GM12874 (cell line): ENCODE results near the gene NEDD4L.

Experiments
- TF ChIP-seq, protein P1 (sequence below): IDR thresholded peaks from 2 replicates; pipeline ENCODE4 v1.5.1; 2011; ENCODE audit warnings: low read depth, mild to moderate bottlenecking, control low read depth, low read length, moderate library complexity; ENCODE audit not compliant: insufficient read depth

Gene NEDD4L

DNA sequence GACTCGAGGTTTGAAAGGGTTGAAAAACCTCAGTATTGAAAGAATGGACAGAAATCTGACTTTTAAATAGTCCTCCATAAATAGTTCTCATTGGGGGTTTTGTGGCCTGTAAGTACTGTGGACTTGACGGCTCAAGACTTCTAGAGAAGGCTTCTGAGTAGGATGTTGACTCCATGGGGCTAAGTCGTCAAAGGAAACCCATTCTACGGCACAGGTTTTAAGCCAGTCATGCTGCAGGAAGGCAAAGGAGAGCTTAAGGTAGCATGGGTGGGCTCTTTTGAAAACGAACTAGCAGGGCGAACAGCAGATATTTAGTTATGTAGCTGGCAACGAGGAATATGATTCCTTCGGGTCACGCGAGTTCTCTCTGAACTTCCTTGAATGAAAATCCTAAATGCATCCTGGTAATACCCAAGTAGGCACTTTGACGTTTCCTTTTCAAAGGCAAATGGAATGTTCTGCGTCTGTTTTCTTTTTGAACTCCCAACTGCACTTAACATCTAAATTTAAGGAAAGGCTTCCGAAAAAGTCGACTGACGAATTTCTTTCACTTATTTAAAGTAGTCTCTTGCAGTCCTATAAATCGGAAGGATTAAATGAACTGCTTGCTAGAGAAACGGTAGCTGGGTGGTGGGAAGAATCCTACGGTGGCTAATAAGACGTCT, 1.1 kb upstream of the NEDD4L start:
- TF ChIP-seq, protein P1, sequence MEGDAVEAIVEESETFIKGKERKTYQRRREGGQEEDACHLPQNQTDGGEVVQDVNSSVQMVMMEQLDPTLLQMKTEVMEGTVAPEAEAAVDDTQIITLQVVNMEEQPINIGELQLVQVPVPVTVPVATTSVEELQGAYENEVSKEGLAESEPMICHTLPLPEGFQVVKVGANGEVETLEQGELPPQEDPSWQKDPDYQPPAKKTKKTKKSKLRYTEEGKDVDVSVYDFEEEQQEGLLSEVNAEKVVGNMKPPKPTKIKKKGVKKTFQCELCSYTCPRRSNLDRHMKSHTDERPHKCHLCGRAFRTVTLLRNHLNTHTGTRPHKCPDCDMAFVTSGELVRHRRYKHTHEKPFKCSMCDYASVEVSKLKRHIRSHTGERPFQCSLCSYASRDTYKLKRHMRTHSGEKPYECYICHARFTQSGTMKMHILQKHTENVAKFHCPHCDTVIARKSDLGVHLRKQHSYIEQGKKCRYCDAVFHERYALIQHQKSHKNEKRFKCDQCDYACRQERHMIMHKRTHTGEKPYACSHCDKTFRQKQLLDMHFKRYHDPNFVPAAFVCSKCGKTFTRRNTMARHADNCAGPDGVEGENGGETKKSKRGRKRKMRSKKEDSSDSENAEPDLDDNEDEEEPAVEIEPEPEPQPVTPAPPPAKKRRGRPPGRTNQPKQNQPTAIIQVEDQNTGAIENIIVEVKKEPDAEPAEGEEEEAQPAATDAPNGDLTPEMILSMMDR: no peak

DNA sequence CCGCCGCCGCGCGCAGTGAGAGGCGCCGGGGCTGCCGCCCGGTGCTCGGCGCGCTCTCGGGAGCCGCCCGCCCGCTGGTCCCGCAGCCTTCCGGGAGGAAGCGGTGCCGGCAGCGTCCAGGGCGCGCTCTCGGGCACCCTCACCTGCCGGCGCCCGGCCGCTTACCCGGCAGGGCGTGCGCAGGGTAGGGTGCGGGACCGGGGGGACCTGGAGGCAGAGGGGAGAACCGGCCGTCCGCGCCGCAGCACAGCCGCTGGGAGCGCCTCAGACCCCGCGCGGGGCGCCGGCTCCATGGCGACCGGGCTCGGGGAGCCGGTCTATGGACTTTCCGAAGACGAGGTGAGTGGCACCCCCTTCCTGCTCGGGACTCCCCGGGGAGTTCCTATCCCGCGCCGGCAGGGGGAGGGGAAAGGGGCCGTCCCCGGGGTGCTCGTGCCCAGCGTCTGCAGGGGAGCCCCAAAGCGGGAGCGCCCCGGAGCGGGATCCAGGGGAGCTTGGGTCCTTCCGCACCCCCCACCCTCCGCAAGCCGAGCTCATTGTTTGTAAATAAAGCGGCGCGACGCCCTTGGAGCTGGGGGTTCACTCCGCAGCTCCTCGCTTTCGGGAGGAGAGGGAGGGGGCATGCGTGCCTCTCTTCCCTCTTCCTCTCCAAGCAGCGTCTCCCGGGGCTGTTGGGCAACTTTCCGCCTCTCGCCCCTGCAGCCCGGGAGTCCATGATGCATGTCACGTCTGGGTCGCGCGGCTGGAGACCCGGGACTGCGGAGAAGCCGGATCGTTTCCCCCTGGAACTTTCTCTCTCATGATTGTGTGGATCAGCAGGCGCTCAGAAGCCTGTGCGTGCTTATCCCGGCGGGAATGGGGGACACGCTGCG, 580 bp downstream of the NEDD4L start:
- TF ChIP-seq, protein P1: peak; percentile 3; the same call in 1 of the 2 replicates

DNA sequence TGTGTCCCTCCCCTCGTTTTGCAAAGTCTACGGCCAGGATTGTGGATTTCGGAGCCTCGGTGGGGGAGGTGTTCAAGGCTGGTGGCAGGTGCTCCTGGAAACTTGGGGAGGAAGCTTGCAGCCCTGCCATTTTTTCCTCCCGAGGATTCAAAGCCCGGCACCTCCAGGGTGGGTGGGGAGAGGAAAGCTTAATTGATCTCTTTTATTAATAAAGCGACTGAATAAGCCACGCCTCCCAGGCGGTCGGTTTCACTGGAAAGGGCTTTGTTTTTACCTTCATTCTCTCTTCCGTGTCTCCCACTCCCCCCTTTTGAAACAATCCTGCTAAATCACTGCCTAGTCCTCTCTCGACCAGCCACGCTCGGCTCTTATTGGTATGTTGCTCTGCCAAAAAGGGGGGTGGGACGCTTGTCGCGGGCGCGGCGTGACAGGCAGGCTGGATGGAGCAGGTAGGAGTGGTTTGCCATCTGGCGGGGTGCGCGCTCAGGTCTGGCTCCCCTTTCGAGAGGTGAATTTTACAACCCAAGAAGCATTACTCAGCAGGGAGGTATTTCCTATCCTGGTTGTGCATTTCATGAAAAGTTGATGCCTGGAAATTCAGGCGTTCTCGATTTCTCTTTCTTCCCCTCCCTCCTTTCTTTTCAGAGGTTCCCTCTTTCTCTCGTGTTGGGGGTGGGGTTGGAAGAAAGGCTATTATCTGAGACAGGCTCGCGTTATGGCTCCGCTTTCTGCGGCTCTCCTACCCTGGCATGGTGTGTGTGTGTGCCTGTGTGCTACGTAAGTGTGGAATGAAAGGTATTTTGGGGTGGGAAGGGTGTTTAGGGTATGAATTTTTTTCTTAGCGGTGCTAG, 1.4 kb downstream of the NEDD4L start:
- TF ChIP-seq, protein P1: no peak

DNA sequence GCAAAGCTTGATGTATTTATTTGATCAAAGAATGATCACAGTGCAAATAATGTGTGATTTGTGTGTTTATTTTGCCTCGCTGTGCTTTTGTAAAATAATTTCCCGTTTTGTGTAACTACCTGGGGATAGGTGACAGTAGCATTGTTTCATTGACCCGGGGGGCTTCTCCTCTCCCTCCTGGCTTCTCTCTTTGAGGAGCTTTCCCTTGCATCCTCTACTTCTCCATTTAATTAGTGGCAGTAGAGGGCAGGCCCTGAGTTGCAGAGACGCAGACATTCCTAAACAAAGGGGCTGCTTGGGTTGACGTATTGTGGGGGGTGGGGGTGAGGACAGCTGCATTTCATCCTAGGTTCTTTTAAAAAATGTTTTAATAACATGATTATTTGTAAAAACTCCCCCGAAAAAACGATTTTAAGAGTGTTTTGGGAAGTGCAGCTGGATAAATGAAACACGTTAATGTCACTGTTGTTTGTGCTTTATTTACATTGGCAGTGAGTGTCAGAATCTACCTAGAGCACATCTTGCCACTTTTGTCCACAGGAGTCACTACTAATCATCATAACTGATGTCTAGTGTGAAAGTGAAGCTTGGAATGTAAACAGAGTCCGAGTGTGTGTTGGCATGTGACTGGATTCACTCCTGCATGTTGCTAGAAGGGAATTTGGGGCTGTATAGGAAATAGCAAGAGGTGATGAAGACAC, 2.2 kb downstream of the NEDD4L start:
- TF ChIP-seq, protein P1: no peak

DNA sequence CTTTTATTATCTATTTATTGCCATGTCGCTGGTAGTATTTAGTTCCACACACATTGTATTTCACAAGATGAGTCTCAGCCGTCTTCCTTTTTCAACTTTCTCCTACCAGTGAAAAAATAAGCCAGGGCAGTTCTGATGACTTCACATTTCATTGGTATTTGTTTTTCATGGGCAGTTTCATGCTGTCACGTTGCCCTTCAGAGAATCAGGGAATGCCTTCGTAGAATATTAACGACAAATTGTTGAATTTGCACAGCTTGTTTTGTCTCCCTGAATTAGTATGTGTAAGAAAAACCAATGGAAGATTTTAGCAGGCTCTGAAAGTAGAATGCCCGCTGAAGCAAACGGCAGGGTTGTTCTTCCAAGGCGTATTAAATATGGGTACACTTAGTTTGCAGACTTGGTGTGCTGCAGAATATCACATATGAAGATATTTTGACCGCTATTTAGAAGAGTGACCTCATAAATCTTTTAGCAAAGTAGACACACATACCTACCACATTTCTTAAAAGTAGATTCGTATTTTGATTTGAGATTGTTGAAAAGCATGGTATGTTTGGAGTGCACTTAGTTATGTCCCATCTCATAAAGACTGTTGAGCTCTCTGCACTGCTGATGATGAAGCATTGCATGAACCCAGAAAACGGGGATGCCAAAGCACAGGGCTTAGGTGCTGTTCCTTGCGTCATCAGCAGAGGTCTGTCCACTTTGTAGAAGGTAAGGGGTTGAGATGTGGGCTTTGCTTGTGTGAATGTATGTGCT, 2.9 kb downstream of the NEDD4L start:
- TF ChIP-seq, protein P1: 0 out of 2 replicates have a peak, but pooled peaks have one; percentile 9

DNA sequence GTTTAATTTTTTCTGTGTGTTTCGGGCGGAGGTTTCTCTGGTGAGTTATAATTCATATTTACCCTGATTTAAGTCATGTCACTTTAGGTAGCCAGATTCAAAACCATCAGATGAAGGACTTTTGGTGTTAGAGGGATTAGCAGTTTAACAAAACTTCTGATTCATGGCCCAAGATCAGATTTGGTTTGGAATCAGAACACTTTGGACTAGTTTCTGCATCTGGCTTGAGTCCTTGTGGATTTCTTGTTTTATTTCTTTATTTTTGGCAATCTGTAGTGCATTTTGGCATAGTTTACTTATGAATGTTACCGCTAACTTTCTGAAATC, 3.5 kb downstream of the NEDD4L start:
- TF ChIP-seq, protein P1: no peak
